GM12874 (cell line): ENCODE data around the gene SBK1.

Experiments used
- CTCF ChIP-seq: IDR thresholded peaks from 2 replicates; pipeline ENCODE4 v1.5.1; 2011; ENCODE audit warnings: low read depth, mild to moderate bottlenecking, control low read depth, low read length, moderate library complexity; ENCODE audit not compliant: insufficient read depth

SBK1 gene

DNA sequence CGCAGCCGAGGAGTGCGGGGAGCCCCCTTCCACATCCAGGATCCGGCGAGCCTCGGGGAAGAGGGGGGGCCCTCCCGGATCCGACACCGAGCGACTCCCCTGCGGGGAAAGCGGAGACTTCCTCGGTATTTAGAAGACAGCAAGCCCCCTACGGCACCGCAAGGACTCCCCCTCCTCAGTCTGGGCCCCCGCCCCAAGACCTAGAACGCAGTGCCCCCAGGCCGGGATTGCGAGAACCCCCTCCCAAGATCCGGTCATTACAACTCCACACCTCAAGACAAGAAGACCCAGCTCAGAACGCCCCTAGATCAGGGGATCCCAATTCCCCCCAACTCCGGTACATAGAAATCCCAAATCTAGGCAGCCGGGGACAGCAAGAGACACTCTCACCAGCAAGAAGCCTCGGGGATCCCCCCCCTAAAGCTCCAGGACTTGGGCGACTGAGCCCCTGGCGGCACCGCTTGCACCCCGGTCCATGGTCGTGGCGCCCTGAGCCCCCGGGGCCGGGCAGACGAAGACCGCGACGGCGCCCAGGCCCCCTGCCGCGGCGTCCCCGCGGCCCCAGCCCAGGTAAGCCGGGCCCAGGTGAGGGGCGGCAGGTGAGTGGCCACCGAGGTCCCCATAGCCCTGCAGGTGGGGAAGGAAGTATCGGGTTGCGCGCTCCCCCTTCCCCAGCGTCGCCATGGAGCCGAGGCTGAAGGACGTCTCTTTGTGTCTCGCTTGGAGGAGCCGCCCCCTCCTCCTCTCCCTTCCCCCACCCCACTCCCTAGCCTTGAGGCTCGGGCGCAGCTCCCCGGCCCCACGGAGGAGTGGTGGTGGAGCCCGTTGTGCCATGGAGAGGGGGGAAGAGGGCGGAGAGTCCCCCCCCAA is 641 bp downstream of the SBK1 start:
- TF ChIP-seq CTCF: no peak

DNA sequence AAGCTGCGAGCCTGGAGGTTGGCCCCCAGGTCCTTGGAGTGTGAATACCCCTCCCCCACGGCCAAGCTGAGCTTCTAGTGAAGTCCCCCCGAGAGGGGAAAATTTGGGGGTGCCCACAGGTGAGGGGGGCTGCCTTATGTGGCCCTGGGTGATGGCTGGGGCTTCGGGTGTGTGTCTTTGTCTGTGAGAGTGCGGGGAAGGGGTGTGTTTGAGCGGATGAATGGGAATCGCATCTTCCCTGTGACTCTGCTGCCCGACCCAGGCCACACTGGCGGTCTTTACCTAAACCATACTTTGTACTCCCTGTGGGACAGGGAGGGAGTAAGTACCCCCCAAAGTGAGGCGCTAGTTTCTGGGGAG is 1.3 kb downstream of the SBK1 start:
- no peak for TF ChIP-seq CTCF

DNA sequence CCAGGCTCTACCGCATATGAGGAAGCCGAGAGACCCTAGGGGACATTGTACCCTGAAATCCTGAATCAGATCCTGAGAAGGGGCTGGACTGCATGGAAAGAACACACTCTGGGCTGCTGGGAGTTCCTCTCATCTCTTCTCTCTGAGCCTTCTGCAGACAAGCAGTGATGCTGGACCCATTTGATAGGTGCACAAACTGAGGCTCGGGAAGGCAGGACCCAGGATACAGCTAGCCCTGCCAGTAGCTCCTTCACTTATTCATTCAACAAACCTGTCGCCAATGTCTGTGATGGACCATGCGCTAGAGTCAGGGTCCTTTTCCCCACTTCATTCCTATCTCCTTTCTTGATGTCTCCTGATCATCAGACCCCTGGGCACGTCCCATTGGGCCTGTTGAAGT is 1.9 kb downstream of the SBK1 start:
- TF ChIP-seq CTCF: no peak

DNA sequence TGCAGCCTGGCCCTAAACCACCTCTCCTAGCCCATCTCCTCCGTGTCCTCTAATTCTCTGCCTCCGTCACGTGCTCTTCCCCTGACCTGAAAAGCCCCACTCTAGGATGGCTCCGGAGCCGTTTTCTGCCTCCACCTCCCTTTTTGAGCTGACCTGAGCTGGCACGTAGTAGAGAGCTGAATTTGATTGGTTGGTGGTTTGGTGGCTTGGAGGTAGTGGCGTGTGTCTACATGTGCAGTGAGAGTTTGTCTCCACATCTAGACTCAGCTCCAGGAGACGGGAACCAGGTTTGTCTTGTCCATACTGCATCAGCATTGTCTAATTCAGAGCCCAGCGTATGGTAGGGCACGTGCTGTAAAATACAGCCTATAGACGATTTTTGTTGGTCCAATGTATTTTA is 3.0 kb downstream of the SBK1 start:
- TF ChIP-seq CTCF: no peak

DNA sequence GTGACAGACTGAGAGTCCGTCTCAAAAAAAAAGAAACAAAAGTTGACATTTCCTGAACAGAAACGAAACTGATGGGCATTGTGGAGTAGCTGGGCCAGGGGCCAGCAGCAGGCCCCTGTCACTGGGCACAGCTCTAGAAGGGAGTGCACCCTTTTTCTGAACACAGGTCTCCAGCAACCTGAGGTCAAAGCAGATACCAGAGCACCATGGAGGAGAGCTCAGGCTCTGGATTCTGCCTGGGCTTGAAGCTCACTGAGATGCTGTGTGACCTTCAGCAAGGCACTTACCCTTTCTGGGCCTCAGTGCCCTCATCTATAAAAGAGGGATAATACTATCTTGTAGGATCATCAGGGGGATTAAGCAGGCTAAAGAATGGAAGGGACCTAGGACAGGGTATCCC is 5.0 kb downstream of the SBK1 start:
- no peak for TF ChIP-seq CTCF

GRCh38 chr16:28297784-28298510 is 5.6 kb downstream of the SBK1 start:
- TF ChIP-seq CTCF: no peak

DNA sequence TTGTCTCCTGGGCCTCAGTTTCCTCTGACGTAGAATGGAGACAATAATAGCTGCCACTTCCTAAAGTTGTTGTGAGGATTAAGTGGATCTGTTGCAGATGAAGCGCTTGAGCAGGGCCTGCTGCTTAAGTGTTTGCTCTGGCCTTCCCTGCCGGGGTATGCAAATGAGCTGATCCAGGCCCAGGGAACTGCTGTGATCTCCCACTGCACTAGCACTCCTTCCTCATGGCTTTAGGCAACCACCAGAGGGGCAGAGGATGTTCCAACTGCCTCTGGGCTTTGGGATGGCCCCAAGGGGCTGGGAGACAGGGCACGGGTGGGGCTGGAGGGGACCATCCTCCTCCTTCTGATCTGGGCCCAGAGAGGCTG is 6.2 kb downstream of the SBK1 start:
- no peak for TF ChIP-seq CTCF
